DMS153 treated with DMSO at 0.1 percent for 48 hours (cell line): ENCODE results near the gene CADM2.

ENCODE experiments used
- DNase-seq: peaks from one replicate; lab custom pipeline; 2025; ENCODE audit not compliant: unreplicated experiment; lab: John Stamatoyannopoulos, UW

Gene CADM2

GRCh38 chr3:86087160-86087871, 1128.5 kb downstream of the CADM2 start:
- no peak for DNase-seq

GRCh38 chr3:86104154-86104553, 1145.4 kb downstream of the CADM2 start:
- DNase-seq: no peak

GRCh38 chr3:86109434-86109833, 1150.6 kb downstream of the CADM2 start:
- DNase-seq: no peak
